ENCODE results near the gene CDH20. TPM values are rescaled to one million over a fixed set of nuclear protein-coding genes. Genes with fewer than 3 reads are reported as not detected.

The CDH20 gene
- polyA plus RNA-seq, 3 donors = not detected

DNA sequence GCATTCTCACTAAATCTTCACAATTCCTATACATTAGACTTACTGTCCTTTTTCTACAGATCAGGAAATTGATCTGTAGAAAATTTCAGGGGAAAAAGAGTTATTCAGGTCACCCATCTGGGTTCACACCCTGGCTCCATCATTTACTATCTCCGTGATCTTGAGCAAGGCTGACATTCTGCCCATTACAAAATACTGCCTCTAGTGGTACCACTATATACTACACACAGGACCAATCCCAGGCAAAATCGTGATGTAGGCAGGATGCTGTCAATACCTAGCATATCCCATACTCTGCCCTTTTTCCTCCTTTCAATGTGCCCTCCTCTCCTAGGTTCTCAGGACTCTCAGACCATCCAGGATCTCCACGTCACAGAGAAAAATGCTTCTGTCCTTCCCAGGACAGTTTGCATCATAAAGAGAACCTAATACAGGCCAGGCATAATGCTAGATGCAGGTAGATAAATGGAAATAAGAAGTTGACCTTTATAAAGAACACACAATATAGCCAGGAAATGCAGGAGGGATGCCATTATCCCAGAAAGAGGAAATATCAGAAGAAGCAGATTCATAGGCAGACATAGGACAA, 101.9 kb downstream of the CDH20 start:
- WGBS (ENCODE audit: insufficient coverage) = 63% methylated on average over 2 of the region's 3 CpGs
- Histone ChIP-seq H3K4me3 (replicated peaks in 1 of 3; ENCODE audit: low read depth in 2 of 3, low read length in 3 of 3) (no peak overlapping the region), H2AFZ (ENCODE audit: insufficient read depth, low read depth, low read length, poor library complexity, severe bottlenecking) (no peak overlapping the region), H3K4me2 (replicated peaks; ENCODE audit: extremely low read depth, low read length, poor library complexity, severe bottlenecking) (no peak overlapping the region), H3K9ac (ENCODE audit: insufficient read depth, low read length, poor library complexity, severe bottlenecking) (no peak overlapping the region), H3K27me3 (ENCODE audit: control insufficient read depth in 2 of 2, insufficient read depth in 2 of 2, low read length in 2 of 2) (no peaks in the 10 kb centered on the region), H3K36me3 (replicated peaks in 1 of 2; ENCODE audit: control insufficient read depth in 1 of 2, insufficient read depth in 2 of 2, low read length in 2 of 2) (no peaks in the 10 kb centered on the region), H3K4me1 (ENCODE audit: control insufficient read depth in 1 of 2, insufficient read depth in 2 of 2, low read length in 2 of 2) (no peaks in the 10 kb centered on the region), H4K20me1 (ENCODE audit: insufficient read depth, low read length) (no peaks in the 10 kb centered on the region), H3K79me2 (ENCODE audit: insufficient read depth, low read length) (no peaks in the 10 kb centered on the region), H3K9me3 (replicated peaks in 1 of 2; ENCODE audit: control insufficient read depth in 1 of 2, insufficient read depth in 1 of 2, low read length in 2 of 2) (peaks cover 0 to 9% of the 10 kb centered on the region in 2 donors), H3K27ac (ENCODE audit: low read depth in 1 of 2, low read length in 2 of 2) (no peak overlapping the region)
- Mint-ChIP-seq H3K4me3 (no peak overlapping the region), H3K27ac (no peak overlapping the region), H3K27me3 (ENCODE audit: low read depth in 3 of 3) (peaks cover 0 to 1% (median 1%) of the 10 kb centered on the region in 3 donors), H3K36me3 (no peaks in the 10 kb centered on the region), H3K9me3 (peaks cover 0 to 5% (median 3%) of the 10 kb centered on the region in 7 donors), H3K4me1 (no peaks in the 10 kb centered on the region)
- no peak for DNase-seq
- intact Hi-C loops (cut with micrococcal nuclease) = no loop called here
- TF ChIP-seq, protein P1, sequence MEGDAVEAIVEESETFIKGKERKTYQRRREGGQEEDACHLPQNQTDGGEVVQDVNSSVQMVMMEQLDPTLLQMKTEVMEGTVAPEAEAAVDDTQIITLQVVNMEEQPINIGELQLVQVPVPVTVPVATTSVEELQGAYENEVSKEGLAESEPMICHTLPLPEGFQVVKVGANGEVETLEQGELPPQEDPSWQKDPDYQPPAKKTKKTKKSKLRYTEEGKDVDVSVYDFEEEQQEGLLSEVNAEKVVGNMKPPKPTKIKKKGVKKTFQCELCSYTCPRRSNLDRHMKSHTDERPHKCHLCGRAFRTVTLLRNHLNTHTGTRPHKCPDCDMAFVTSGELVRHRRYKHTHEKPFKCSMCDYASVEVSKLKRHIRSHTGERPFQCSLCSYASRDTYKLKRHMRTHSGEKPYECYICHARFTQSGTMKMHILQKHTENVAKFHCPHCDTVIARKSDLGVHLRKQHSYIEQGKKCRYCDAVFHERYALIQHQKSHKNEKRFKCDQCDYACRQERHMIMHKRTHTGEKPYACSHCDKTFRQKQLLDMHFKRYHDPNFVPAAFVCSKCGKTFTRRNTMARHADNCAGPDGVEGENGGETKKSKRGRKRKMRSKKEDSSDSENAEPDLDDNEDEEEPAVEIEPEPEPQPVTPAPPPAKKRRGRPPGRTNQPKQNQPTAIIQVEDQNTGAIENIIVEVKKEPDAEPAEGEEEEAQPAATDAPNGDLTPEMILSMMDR (IDR thresholded peaks at IDR 0.05) = peak; percentile 32

DNA sequence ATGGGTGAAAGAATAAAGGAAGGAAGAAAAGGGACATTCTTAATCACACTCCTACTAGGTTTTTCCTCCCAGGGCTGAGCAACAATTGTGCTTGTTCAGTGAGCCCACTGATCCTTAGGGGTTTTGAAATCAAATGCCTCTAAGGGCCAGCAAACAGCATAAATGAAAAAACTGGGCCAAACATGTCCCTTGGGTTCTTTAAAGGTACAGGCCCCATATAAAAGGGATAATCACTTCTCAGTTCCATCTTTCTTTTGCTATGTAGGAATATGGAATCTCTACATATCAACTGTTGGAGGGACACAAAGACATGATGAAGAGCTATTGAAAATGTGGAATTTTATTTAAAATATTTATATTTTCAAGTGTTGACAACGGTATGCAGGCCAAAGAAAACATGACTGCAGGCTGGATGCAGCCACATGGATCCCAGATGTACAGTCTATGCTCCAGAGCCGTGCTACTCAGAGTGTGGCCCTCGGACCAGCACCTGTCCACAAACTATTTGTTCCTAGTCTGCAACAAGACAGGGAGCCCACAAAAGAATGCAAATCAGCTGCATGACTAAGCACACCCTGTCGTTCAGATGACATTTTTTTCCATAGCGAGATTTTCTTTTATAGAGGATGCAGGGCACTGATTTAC, 110.0 kb downstream of the CDH20 start:
- H3K9me3 Mint-ChIP-seq = peaks cover 0 to 5% (median 2%) of the 10 kb centered on the region in 7 donors
- H3K36me3 ChIP-seq (replicated peaks in 1 of 2; ENCODE audit: control insufficient read depth in 1 of 2, insufficient read depth in 2 of 2, low read length in 2 of 2) = no peaks in the 10 kb centered on the region
- H3K9ac ChIP-seq (ENCODE audit: insufficient read depth, low read length, poor library complexity, severe bottlenecking) = no peak overlapping the region
- no peaks in the 10 kb centered on the region for H3K9me3 ChIP-seq (replicated peaks in 1 of 2; ENCODE audit: control insufficient read depth in 1 of 2, insufficient read depth in 1 of 2, low read length in 2 of 2)
- no peak overlapping the region for H3K27ac Mint-ChIP-seq
- no peak overlapping the region for H3K27ac ChIP-seq (ENCODE audit: low read depth in 1 of 2, low read length in 2 of 2)
- WGBS (ENCODE audit: insufficient coverage) = 83% methylated on average over 5 of the region's 5 CpGs
- no peak for DNase-seq
- H3K4me1 Mint-ChIP-seq = peaks cover 2% of the 10 kb centered on the region
- H3K27me3 ChIP-seq (ENCODE audit: control insufficient read depth in 2 of 2, insufficient read depth in 2 of 2, low read length in 2 of 2) = no peaks in the 10 kb centered on the region
- no peaks in the 10 kb centered on the region for H3K79me2 ChIP-seq (ENCODE audit: insufficient read depth, low read length)
- intact Hi-C loops (cut with micrococcal nuclease) = no loop called here
- H3K4me2 ChIP-seq (replicated peaks; ENCODE audit: extremely low read depth, low read length, poor library complexity, severe bottlenecking) = no peak overlapping the region
- H3K4me3 ChIP-seq (replicated peaks in 1 of 3; ENCODE audit: low read depth in 2 of 3, low read length in 3 of 3) = no peak overlapping the region
- H2AFZ ChIP-seq (ENCODE audit: insufficient read depth, low read depth, low read length, poor library complexity, severe bottlenecking) = no peak overlapping the region
- no peak overlapping the region for H3K4me3 Mint-ChIP-seq
- no peaks in the 10 kb centered on the region for H3K36me3 Mint-ChIP-seq
- no peaks in the 10 kb centered on the region for H4K20me1 ChIP-seq (ENCODE audit: insufficient read depth, low read length)
- H3K27me3 Mint-ChIP-seq (ENCODE audit: low read depth in 3 of 3) = peaks cover 1 to 3% (median 2%) of the 10 kb centered on the region in 3 donors
- no peaks in the 10 kb centered on the region for H3K4me1 ChIP-seq (ENCODE audit: control insufficient read depth in 1 of 2, insufficient read depth in 2 of 2, low read length in 2 of 2)
- TF ChIP-seq, protein P1 (IDR thresholded peaks at IDR 0.05) = no peak
